Endothelial cell of umbilical vein (primary cell): ENCODE data around the gene ZNF202. TPM values are rescaled to one million over a fixed set of nuclear protein-coding genes. Genes with fewer than 3 reads are reported as not detected.

Experiments
- BruUV-seq: library from RNA; stranded (reverse); fragments of 400-500 nt; replicated peaks from 2 replicates; lab custom pipeline; 2021; lab: Mats Ljungman, UMichigan
- CTCF ChIA-PET: fragments of 300-600, 350-600 bp; sonication (Branson Sonifier 250); formaldehyde crosslinking; loops from one replicate; lab custom pipeline; 2021; ENCODE audit warnings: antibody characterized with exemption, inconsistent platforms; lab: Charles Lee
- POLR2A ChIA-PET: fragments of 300-600, 350-600 bp; sonication (Branson Sonifier 250); formaldehyde crosslinking; loops from one replicate; lab custom pipeline; 2021; ENCODE audit warnings: antibody characterized with exemption, inconsistent platforms; lab: Charles Lee
- DNase-seq: peaks from one replicate; pipeline ENCODE4 v3.0.0-alpha.2; 2011; ENCODE audit warnings: low read depth, low spot score
- FAIRE-seq: peaks from 2 replicates; lab custom pipeline; 2011; peaks lifted over from hg19 to GRCh38; lab: Jason Lieb, UNC
- H2AFZ ChIP-seq: 2 replicates; pipeline ENCODE4 v1.6.0; 2012; ENCODE audit warnings: low read depth, low read length, control low read depth, inconsistent platforms
- H3K27ac ChIP-seq: 2 replicates; pipeline ENCODE4 v1.5.1; 2011; ENCODE audit warnings: low read depth, mild to moderate bottlenecking, control low read depth, low read length, moderate library complexity; ENCODE audit not compliant: insufficient read depth
- H3K27me3 ChIP-seq, 2 experiments: 2 replicates each; pipeline versions ENCODE4 v1.6.0 to v1.6.1; 2011; ENCODE audit warnings: low read length in 2 of 2, mixed read lengths in 1 of 2; ENCODE audit not compliant: control insufficient read depth in 2 of 2, insufficient read depth in 2 of 2
- H3K36me3 ChIP-seq, 2 experiments: 2 replicates in 1 of 2; 3 replicates in 1 of 2; pipeline ENCODE4 v1.5.1; 2011; ENCODE audit warnings: low read length in 2 of 2, mild to moderate bottlenecking in 1 of 2, moderate library complexity in 1 of 2; ENCODE audit not compliant: control insufficient read depth in 2 of 2, insufficient read depth in 2 of 2; ENCODE audit errors: extremely low read depth in 1 of 2
- H3K4me1 ChIP-seq: 3 replicates; pipeline ENCODE4 v1.5.1; 2011; ENCODE audit warnings: mild to moderate bottlenecking, low read length; ENCODE audit not compliant: control insufficient read depth, insufficient read depth; ENCODE audit errors: extremely low read depth
- H3K4me2 ChIP-seq: 2 replicates; pipeline ENCODE4 v1.6.1; 2011; ENCODE audit warnings: low read length, control low read depth, mixed read lengths; ENCODE audit not compliant: insufficient read depth
- H3K4me3 ChIP-seq, 3 experiments: fragments of 200-600 bp in 1 of 3; sonication (generic), shearing (Covaris generic) in 1 of 3; replicated peaks in 1 of 3; 2 replicates each; pipeline ENCODE4 v1.5.1; 2011 to 2016; ENCODE audit warnings: control low read depth in 3 of 3, low read length in 3 of 3, mild to moderate bottlenecking in 2 of 3, inconsistent platforms in 1 of 3, low read depth in 1 of 3, moderate library complexity in 1 of 3; ENCODE audit not compliant: insufficient read depth in 1 of 3
- H3K79me2 ChIP-seq: 2 replicates; pipeline ENCODE4 v1.6.0; 2012; ENCODE audit warnings: low read length, inconsistent platforms; ENCODE audit not compliant: control insufficient read depth, insufficient read depth
- H3K9ac ChIP-seq: replicated peaks from 2 replicates; pipeline ENCODE3; 2011; ENCODE audit warnings: low read length, control low read depth; ENCODE audit not compliant: insufficient read depth; ENCODE audit errors: extremely low read depth
- H3K9me1 ChIP-seq: replicated peaks from 3 replicates; pipeline ENCODE4 v1.6.0; 2011; ENCODE audit warnings: mild to moderate bottlenecking, low read length; ENCODE audit not compliant: control insufficient read depth, insufficient read depth; ENCODE audit errors: extremely low read depth
- H3K9me3 ChIP-seq: replicated peaks from 2 replicates; pipeline ENCODE4 v1.5.1; 2012; ENCODE audit warnings: low read length, inconsistent platforms; ENCODE audit not compliant: control insufficient read depth, insufficient read depth
- H4K20me1 ChIP-seq: replicated peaks from 2 replicates; pipeline ENCODE3; 2011; ENCODE audit warnings: mild to moderate bottlenecking, low read length; ENCODE audit not compliant: control insufficient read depth, insufficient read depth; ENCODE audit errors: extremely low read depth
- EZH2 ChIP-seq: IDR thresholded peaks from 2 replicates; pipeline ENCODE4 v1.6.1; 2012; ENCODE audit warnings: borderline replicate concordance, low read depth, mild to moderate bottlenecking, moderate library complexity, low read length, inconsistent platforms; ENCODE audit not compliant: severe bottlenecking
- FOS ChIP-seq: IDR thresholded peaks from 2 replicates; pipeline ENCODE4 v1.6.1; 2011; ENCODE audit warnings: mild to moderate bottlenecking, low read length, moderate library complexity, borderline replicate concordance; ENCODE audit not compliant: insufficient read depth
- GATA2 ChIP-seq: IDR thresholded peaks from 2 replicates; pipeline ENCODE4 v1.7.0; 2011; ENCODE audit warnings: low read depth, mild to moderate bottlenecking, moderate library complexity, mixed read lengths, low read length; ENCODE audit not compliant: insufficient read length, insufficient read depth
- JUN ChIP-seq: IDR thresholded peaks from 2 replicates; pipeline ENCODE4 v1.6.1; 2011; ENCODE audit warnings: borderline replicate concordance, low read depth; ENCODE audit not compliant: insufficient read length, insufficient read depth
- MYC ChIP-seq: IDR thresholded peaks from one replicate; pipeline ENCODE4 v1.6.1; 2011; ENCODE audit warnings: mild to moderate bottlenecking, low read depth, low read length
- POLR2A ChIP-seq: IDR thresholded peaks from 2 replicates; pipeline ENCODE4 v1.6.1; 2012; ENCODE audit warnings: low read depth, mild to moderate bottlenecking, control low read depth, low read length
- POLR2AphosphoS5 ChIP-seq: IDR thresholded peaks from 2 replicates; pipeline ENCODE4 v1.6.1; 2012; ENCODE audit warnings: low read depth, mild to moderate bottlenecking, control low read depth, low read length, moderate library complexity; ENCODE audit not compliant: insufficient read depth
- dilution Hi-C: fragments of 300-500 bp; cut with MboI; formaldehyde crosslinking; loops from one replicate; pipeline ENCODE4 v1.15.0; 2019; ENCODE audit warnings: low sequenced_read_pairs; ENCODE audit not compliant: extremely low pct_ligation_motif_present
- intact Hi-C: fragments of 100-400 bp; cut with micrococcal nuclease; formaldehyde crosslinking; loops from one replicate; pipeline ENCODE4 v1.10.0; 2022
- polyA plus RNA-seq, 4 experiments: library from polyadenylated mRNA; depleted of rRNA in 3 of 4; stranded (reverse) in 3 of 4; unstranded in 1 of 4; fragments of >200 nt; gene quantifications; 2 replicates each; pipeline versions ENCODE4 v1.2.1 to v1.2.3, GENCODE V29; 2011 to 2012; ENCODE audit warnings: missing spikeins in 1 of 4
- total RNA-seq: library from RNA; stranded (reverse); gene quantifications from 2 replicates; pipeline ENCODE4 v1.2.3, GENCODE V29; 2021
- TF ChIP-seq, protein P1 (sequence below), 2 donors: IDR thresholded peaks; 1 replicate in 1 of 2; 2 replicates in 1 of 2; pipeline ENCODE4 v1.5.1; 2011; ENCODE audit warnings: low read length in 2 of 2, mild to moderate bottlenecking in 2 of 2, moderate library complexity in 2 of 2, control low read depth in 1 of 2, inconsistent platforms in 1 of 2, low read depth in 1 of 2; ENCODE audit not compliant: insufficient read depth in 1 of 2; ENCODE audit errors: extremely low read depth in 1 of 2
- TF ChIP-seq, protein P2 (sequence below): IDR thresholded peaks from 2 replicates; pipeline ENCODE4 v1.6.1; 2011; ENCODE audit not compliant: insufficient read depth, insufficient read length

ZNF202 gene
- total and polyA plus RNA-seq, 2 donors (not counting 3 experiments of a cell fraction or from before 2014, with no cell fraction given), result 6.5 to 12.3 TPM

DNA sequence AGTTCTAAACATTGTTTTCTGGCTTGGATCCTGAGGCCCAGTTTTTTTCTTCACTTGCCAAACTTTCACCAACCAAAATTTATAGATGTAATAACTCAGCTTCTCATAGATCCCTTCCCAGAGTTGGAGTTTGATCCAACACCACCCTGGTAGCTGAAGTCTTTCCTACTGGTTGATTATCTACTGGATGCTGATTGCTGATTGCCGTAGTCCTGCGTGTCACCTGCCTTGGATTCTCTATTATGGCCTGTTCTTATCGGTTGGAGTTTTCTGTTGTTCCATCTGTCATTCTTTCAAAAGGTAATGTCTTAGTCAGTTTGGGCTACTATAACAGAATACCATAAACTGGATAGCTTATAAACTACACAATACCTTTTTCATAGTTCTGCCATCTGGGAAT, 30.2 kb upstream of the ZNF202 start:
- intact Hi-C loops, result no loop called here

More for the DNA sequence above, 30.2 kb upstream of the ZNF202 start:
- Histone ChIP-seq H3K4me3 (no peak overlapping the region), H4K20me1 (no peaks in the 10 kb centered on the region), H3K4me2 (no peak overlapping the region), H2AFZ (no peak overlapping the region), H3K27ac (no peak overlapping the region), H3K79me2 (no peaks in the 10 kb centered on the region), H3K9ac (no peak overlapping the region), H3K36me3 (no peaks in the 10 kb centered on the region), H3K9me3 (no peaks in the 10 kb centered on the region), H3K27me3 (no peaks in the 10 kb centered on the region), H3K9me1 (no peaks in the 10 kb centered on the region), H3K4me1 (no peaks in the 10 kb centered on the region)
- CTCF ChIA-PET, result no interaction called here
- no peak for TF ChIP-seq FOS
- TF ChIP-seq MYC, result no peak
- no peak for TF ChIP-seq POLR2AphosphoS5
- TF ChIP-seq GATA2, result no peak
- TF ChIP-seq, protein P1, sequence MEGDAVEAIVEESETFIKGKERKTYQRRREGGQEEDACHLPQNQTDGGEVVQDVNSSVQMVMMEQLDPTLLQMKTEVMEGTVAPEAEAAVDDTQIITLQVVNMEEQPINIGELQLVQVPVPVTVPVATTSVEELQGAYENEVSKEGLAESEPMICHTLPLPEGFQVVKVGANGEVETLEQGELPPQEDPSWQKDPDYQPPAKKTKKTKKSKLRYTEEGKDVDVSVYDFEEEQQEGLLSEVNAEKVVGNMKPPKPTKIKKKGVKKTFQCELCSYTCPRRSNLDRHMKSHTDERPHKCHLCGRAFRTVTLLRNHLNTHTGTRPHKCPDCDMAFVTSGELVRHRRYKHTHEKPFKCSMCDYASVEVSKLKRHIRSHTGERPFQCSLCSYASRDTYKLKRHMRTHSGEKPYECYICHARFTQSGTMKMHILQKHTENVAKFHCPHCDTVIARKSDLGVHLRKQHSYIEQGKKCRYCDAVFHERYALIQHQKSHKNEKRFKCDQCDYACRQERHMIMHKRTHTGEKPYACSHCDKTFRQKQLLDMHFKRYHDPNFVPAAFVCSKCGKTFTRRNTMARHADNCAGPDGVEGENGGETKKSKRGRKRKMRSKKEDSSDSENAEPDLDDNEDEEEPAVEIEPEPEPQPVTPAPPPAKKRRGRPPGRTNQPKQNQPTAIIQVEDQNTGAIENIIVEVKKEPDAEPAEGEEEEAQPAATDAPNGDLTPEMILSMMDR (IDR thresholded peaks at IDR 0.05; ENCODE audit: extremely low read depth in 1 of 2, insufficient read depth in 1 of 2, low read depth in 1 of 2, low read length in 2 of 2), result no peak
- no peak for TF ChIP-seq EZH2
- no peak for TF ChIP-seq POLR2A
- TF ChIP-seq, protein P2, sequence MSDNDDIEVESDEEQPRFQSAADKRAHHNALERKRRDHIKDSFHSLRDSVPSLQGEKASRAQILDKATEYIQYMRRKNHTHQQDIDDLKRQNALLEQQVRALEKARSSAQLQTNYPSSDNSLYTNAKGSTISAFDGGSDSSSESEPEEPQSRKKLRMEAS, result no peak
- TF ChIP-seq JUN, result no peak
- dilution Hi-C loops, result no loop called here
- FAIRE-seq (no peak), DNase-seq (no peak)
- BruUV-seq, result no TSS peak
- POLR2A ChIA-PET, result no interaction called here
